Subcutaneous abdominal adipose tissue (tissue), 5 donors: ENCODE results near the gene ZNF423.

Experiments used
- H3K27ac ChIP-seq: one replicate; pipeline ENCODE4 v1.7.0; 2013; ENCODE audit warnings: low read depth, mild to moderate bottlenecking, inconsistent platforms, low read length, moderate library complexity
- H3K27me3 ChIP-seq, 5 donors: one replicate each; pipeline ENCODE4 v1.7.0; 2013; ENCODE audit warnings: low read length in 5 of 5, inconsistent platforms in 1 of 5; ENCODE audit not compliant: control insufficient read depth in 5 of 5, insufficient read depth in 4 of 5
- H3K36me3 ChIP-seq, 5 donors: one replicate each; pipeline ENCODE4 v1.7.0; 2013; ENCODE audit warnings: low read length in 5 of 5; ENCODE audit not compliant: control insufficient read depth in 5 of 5, insufficient read depth in 5 of 5
- H3K4me1 ChIP-seq, 5 donors: one replicate each; pipeline ENCODE4 v1.7.0; 2013; ENCODE audit warnings: low read length in 5 of 5, mild to moderate bottlenecking in 3 of 5, moderate library complexity in 1 of 5; ENCODE audit not compliant: control insufficient read depth in 5 of 5, insufficient read depth in 5 of 5
- H3K4me3 ChIP-seq, 5 donors: one replicate each; pipeline ENCODE4 v1.7.0; 2013; ENCODE audit warnings: low read length in 5 of 5, low read depth in 1 of 5
- H3K9ac ChIP-seq, 5 donors: one replicate each; pipeline ENCODE4 v1.7.0; 2013; ENCODE audit warnings: low read length in 5 of 5, mild to moderate bottlenecking in 4 of 5, moderate library complexity in 3 of 5
- H3K9me3 ChIP-seq, 5 donors: one replicate each; pipeline ENCODE4 v1.7.0; 2013; ENCODE audit warnings: low read length in 5 of 5; ENCODE audit not compliant: control insufficient read depth in 5 of 5
- donor health status: healthy.
- donor health status: healthy.
- donor health status: healthy.
- donor health status: healthy.
- donor health status: healthy.

ZNF423 gene

GRCh38 chr16:49531931-49532840 is 323.7 kb downstream of the ZNF423 start:
- no peak overlapping the region for H3K27ac ChIP-seq

GRCh38 chr16:49531425-49531824 is 324.5 kb downstream of the ZNF423 start:
- H3K9ac ChIP-seq = no peak overlapping the region
- peaks cover 2 to 25% (median 19%) of the 10 kb centered on the region in 5 donors for H3K4me1 ChIP-seq
- no peak overlapping the region for H3K27ac ChIP-seq
- H3K9me3 ChIP-seq = no peaks in the 10 kb centered on the region
- H3K36me3 ChIP-seq = no peaks in the 10 kb centered on the region
- H3K4me3 ChIP-seq = no peak overlapping the region
- no peaks in the 10 kb centered on the region for H3K27me3 ChIP-seq

More at GRCh38 chr16:49531931-49532840, 323.7 kb downstream of the ZNF423 start:
- Histone ChIP-seq H3K9me3 (no peaks in the 10 kb centered on the region), H3K4me3 (no peak overlapping the region), H3K27me3 (no peaks in the 10 kb centered on the region), H3K4me1 (peaks cover 2 to 25% (median 18%) of the 10 kb centered on the region in 5 donors), H3K9ac (no peak overlapping the region), H3K36me3 (no peaks in the 10 kb centered on the region)

- Histone ChIP-seq H3K4me3 (no peak overlapping the region), H3K4me1 (peaks cover 2 to 25% (median 19%) of the 10 kb centered on the region in 5 donors), H3K27me3 (no peaks in the 10 kb centered on the region), H3K9me3 (no peaks in the 10 kb centered on the region), H3K27ac (no peak overlapping the region), H3K9ac (no peak overlapping the region), H3K36me3 (no peaks in the 10 kb centered on the region)
These were observed 325.4 kb downstream of the ZNF423 start for GRCh38 chr16:49530427-49530970.

- H3K27ac ChIP-seq = no peak overlapping the region
- no peak overlapping the region for H3K4me3 ChIP-seq
- no peaks in the 10 kb centered on the region for H3K9me3 ChIP-seq
- H3K36me3 ChIP-seq = peaks cover 0 to 6% (median 0%) of the 10 kb centered on the region in 5 donors
- H3K4me1 ChIP-seq = peaks cover 2 to 33% (median 28%) of the 10 kb centered on the region in 5 donors
- no peaks in the 10 kb centered on the region for H3K27me3 ChIP-seq
- no peak overlapping the region for H3K9ac ChIP-seq
These were observed 326.4 kb downstream of the ZNF423 start for GRCh38 chr16:49529411-49530045.

GRCh38 chr16:49528866-49529288 is 327.0 kb downstream of the ZNF423 start:
- H3K9me3 ChIP-seq = no peaks in the 10 kb centered on the region
- no peak overlapping the region for H3K27ac ChIP-seq
- H3K27me3 ChIP-seq = no peaks in the 10 kb centered on the region
- H3K4me3 ChIP-seq = peak overlapping the region in 4 of 5 donors; percentile 44 to 70 (median 60)
- peaks cover 0 to 6% (median 0%) of the 10 kb centered on the region in 5 donors for H3K36me3 ChIP-seq
- peaks cover 2 to 35% (median 34%) of the 10 kb centered on the region in 5 donors for H3K4me1 ChIP-seq
- no peak overlapping the region for H3K9ac ChIP-seq

GRCh38 chr16:49528060-49528865 is 327.6 kb downstream of the ZNF423 start:
- Histone ChIP-seq H3K9me3 (no peaks in the 10 kb centered on the region), H3K36me3 (peaks cover 0 to 12% (median 4%) of the 10 kb centered on the region in 5 donors), H3K27ac (peak overlapping the region; percentile 11), H3K27me3 (no peaks in the 10 kb centered on the region), H3K4me1 (peaks cover 2 to 40% (median 35%) of the 10 kb centered on the region in 5 donors), H3K4me3 (peak overlapping the region; percentile 44 to 70 (median 55)), H3K9ac (peak overlapping the region in 2 of 5 donors; percentile 11 to 43)

- peaks cover 2 to 40% (median 30%) of the 10 kb centered on the region in 5 donors for H3K4me1 ChIP-seq
- peak overlapping the region; percentile 44 to 70 (median 55) for H3K4me3 ChIP-seq
- peak overlapping the region in 1 of 5 donors; percentile 43 for H3K9ac ChIP-seq
- peaks cover 0 to 19% (median 10%) of the 10 kb centered on the region in 5 donors for H3K36me3 ChIP-seq
- peak overlapping the region; percentile 11 for H3K27ac ChIP-seq
- no peaks in the 10 kb centered on the region for H3K27me3 ChIP-seq
- no peaks in the 10 kb centered on the region for H3K9me3 ChIP-seq
These were observed 328.3 kb downstream of the ZNF423 start for GRCh38 chr16:49527611-49528010.

GRCh38 chr16:49526860-49527365 is 329.0 kb downstream of the ZNF423 start:
- no peaks in the 10 kb centered on the region for H3K9me3 ChIP-seq

GRCh38 chr16:49524947-49525315 is 331.0 kb downstream of the ZNF423 start:
- H3K9ac ChIP-seq = no peak overlapping the region
- H3K36me3 ChIP-seq = peaks cover 0 to 30% (median 23%) of the 10 kb centered on the region in 5 donors
- no peak overlapping the region for H3K27ac ChIP-seq
- H3K4me1 ChIP-seq = peaks cover 2 to 40% (median 27%) of the 10 kb centered on the region in 5 donors
- no peaks in the 10 kb centered on the region for H3K27me3 ChIP-seq
- no peaks in the 10 kb centered on the region for H3K9me3 ChIP-seq
- no peak overlapping the region for H3K4me3 ChIP-seq

More at GRCh38 chr16:49526860-49527365, 329.0 kb downstream of the ZNF423 start:
- Histone ChIP-seq H3K36me3 (peaks cover 0 to 26% (median 17%) of the 10 kb centered on the region in 5 donors), H3K9ac (no peak overlapping the region), H3K4me3 (no peak overlapping the region), H3K4me1 (peaks cover 2 to 40% (median 27%) of the 10 kb centered on the region in 5 donors), H3K27me3 (no peaks in the 10 kb centered on the region), H3K27ac (no peak overlapping the region)
